HG03460 (cell line): ENCODE measurements around the gene TAF8.
"Not testable (repeated sequence)": the region's sequence is repeated elsewhere in the genome, so short reads cannot be mapped to it uniquely, and the experiment has no call there.

Experiments
- ATAC-seq: cut with Tn5 transposase; IDR thresholded peaks from one replicate; pipeline ENCODE4 v1.9.1; 2021; ENCODE audit not compliant: unreplicated experiment

The TAF8 gene

GRCh38 chr6:42050297-42051267 lies at the start of gene TAF8:
TAF8 (plus strand) TSS chr6:42050524; CDS start chr6:42050542, 18 bp downstream.
- peak; percentile 74 for ATAC-seq

GRCh38 chr6:42001506-42001905 lies 48.8 kb upstream of the TAF8 start:
- no peak for ATAC-seq

GRCh38 chr6:42003658-42004057 lies 46.7 kb upstream of the TAF8 start:
- not testable (repeated sequence) for ATAC-seq

- ATAC-seq = no peak
Measured at GRCh38 chr6:42007286-42008137, 42.8 kb upstream of the TAF8 start.

GRCh38 chr6:42008138-42008528 lies 42.2 kb upstream of the TAF8 start:
- ATAC-seq = not testable (repeated sequence)

- ATAC-seq = no peak
Measured at GRCh38 chr6:42009844-42010184, 40.5 kb upstream of the TAF8 start.

- ATAC-seq = peak; percentile 52
Measured at GRCh38 chr6:42010185-42010891, 40.0 kb upstream of the TAF8 start.

- no peak for ATAC-seq
Measured at GRCh38 chr6:42010909-42011308, 39.4 kb upstream of the TAF8 start.

GRCh38 chr6:42012501-42013133 lies 37.7 kb upstream of the TAF8 start:
- ATAC-seq = no peak

GRCh38 chr6:42013134-42013516 lies 37.2 kb upstream of the TAF8 start:
- ATAC-seq = no peak

- peak; percentile 41 for ATAC-seq
Measured at GRCh38 chr6:42017021-42017643, 33.2 kb upstream of the TAF8 start.

GRCh38 chr6:42020967-42021366 lies 29.4 kb upstream of the TAF8 start:
- no peak for ATAC-seq

GRCh38 chr6:42021847-42022754 lies 28.2 kb upstream of the TAF8 start:
- ATAC-seq = peak; percentile 43

- peak; percentile 12 for ATAC-seq
Measured at GRCh38 chr6:42022755-42023384, 27.5 kb upstream of the TAF8 start.

- peak; percentile 60 for ATAC-seq
Measured at GRCh38 chr6:42025066-42025844, 25.1 kb upstream of the TAF8 start.

- ATAC-seq = no peak
Measured at GRCh38 chr6:42025845-42026243, 24.5 kb upstream of the TAF8 start.

GRCh38 chr6:42026540-42026939 lies 23.8 kb upstream of the TAF8 start:
- no peak for ATAC-seq
